GM12865 (cell line): ENCODE results near the gene INPPL1.

Source experiments
- DNase-seq: peaks from one replicate; pipeline ENCODE4 v3.0.0; 2010; ENCODE audit warnings: low read depth
- H3K4me3 ChIP-seq: 2 replicates; pipeline ENCODE4 v1.5.1; 2011; ENCODE audit warnings: mild to moderate bottlenecking, low read depth, low read length, control low read depth
- CTCF ChIP-seq: IDR thresholded peaks from 2 replicates; pipeline ENCODE4 v1.5.1; 2011; ENCODE audit warnings: low read length, control low read depth, low read depth, inconsistent platforms; ENCODE audit not compliant: insufficient read depth; ENCODE audit errors: missing control alignments

INPPL1 gene

GRCh38 chr11:72218251-72218745, 6.3 kb upstream of the INPPL1 start:
- no peak overlapping the region for H3K4me3 ChIP-seq
- no peak for DNase-seq
- no peak for TF ChIP-seq CTCF

DNA sequence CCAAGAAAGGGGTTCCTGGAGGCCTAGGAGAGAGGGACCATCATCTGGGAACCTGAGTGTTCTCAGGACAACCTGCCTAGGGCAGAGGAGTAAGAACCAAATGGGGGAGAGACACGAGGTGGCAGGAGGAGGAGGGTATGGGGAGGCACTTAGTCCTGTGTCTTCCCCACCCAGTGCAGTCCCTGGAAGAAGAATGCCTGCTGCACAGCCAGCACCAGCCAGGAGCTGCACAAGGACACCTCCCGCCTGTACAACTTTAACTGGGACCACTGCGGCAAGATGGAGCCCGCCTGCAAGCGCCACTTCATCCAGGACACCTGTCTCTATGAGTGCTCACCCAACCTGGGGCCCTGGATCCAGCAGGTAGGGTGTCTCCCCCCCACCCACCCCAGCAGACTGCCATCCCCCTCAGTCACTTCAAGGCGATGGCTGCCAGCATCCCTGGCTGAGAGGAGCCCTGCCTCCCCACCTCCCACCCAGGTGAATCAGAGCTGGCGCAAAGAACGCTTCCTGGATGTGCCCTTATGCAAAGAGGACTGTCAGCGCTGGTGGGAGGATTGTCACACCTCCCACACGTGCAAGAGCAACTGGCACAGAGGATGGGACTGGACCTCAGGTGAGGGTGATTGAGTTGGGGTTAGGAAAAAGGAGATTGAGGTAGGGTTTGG, 3.7 kb upstream of the INPPL1 start:
- H3K4me3 ChIP-seq, result no peak overlapping the region
- no peak for TF ChIP-seq CTCF
- no peak for DNase-seq

DNA sequence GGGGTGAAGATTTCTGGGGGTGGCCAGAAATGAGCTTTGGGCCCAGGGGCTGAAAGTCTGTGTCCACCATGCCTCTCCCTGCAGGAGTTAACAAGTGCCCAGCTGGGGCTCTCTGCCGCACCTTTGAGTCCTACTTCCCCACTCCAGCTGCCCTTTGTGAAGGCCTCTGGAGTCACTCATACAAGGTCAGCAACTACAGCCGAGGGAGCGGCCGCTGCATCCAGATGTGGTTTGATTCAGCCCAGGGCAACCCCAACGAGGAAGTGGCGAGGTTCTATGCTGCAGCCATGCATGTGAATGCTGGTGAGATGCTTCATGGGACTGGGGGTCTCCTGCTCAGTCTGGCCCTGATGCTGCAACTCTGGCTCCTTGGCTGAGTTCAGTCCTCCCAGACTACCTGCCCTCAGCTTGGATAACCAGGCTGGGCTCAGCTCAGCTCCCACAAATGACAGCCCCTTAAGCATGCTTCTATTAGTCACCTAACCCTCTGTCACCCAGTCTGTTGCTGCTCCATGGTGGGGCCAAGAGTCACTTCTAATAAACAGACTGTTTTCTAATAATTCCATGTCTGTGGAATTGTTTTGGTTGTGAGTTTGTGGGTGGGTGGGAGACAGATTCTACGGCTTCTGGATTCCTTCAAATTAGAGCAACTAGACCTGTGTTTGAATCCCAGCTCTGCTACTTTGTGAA, 3.0 kb upstream of the INPPL1 start:
- no peak for TF ChIP-seq CTCF
- no peak for DNase-seq
- no peak overlapping the region for H3K4me3 ChIP-seq

GRCh38 chr11:72222106-72222891, 2.3 kb upstream of the INPPL1 start:
- peak overlapping the region; percentile 98 for H3K4me3 ChIP-seq

DNA sequence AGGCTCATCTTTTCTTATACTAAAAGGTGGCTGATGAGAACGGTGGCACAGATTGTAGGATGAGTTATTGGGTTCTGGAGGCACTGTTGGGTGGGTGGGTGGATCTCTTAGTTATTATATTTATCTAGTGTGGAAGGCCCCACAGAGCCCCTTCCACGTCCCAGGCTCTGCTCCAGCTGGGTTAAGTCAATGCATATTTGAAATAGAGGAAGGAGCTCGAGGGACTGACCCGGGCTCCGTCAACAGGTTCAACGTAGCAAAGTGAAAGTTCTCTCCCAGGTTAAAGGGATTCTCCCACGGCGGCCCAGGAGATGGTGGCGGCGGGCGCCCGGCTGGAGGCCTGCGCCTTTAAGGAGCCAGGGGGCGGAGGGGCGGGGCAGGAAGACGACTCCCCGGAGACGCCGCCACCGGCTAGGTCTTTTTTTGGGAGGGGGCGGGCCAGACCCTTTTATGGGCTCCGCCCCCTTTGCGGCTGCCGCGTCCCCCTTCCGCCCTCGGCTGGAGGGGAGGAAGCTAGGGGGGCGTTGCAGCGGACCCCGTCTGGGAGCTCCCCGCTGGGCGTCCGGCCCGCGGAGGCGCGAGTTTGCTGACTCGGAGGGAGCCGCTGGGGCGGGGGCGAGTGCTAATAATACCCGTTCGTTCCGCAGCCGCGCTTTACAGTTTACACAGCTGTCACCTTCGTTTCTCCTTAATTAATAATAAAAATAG, 1.5 kb upstream of the INPPL1 start:
- H3K4me3 ChIP-seq, result peak overlapping the region; percentile 98
- no peak for TF ChIP-seq CTCF
- peak; percentile 98 for DNase-seq

More at GRCh38 chr11:72222106-72222891, 2.3 kb upstream of the INPPL1 start:
- DNase-seq, result no peak
- TF ChIP-seq CTCF, result no peak

- H3K4me3 ChIP-seq, result peak overlapping the region; percentile 98
- DNase-seq, result peak; percentile 69
- TF ChIP-seq CTCF, result no peak
Measured at GRCh38 chr11:72223615-72224563, 678 bp upstream of the INPPL1 start.
